ENCODE results near the gene FOXP4. TPM values are rescaled to one million over a fixed set of nuclear protein-coding genes. Genes with fewer than 3 reads are reported as not detected.

Gene FOXP4
- total RNA-seq, 1 donor from 2014 or later = 40.7 TPM

DNA sequence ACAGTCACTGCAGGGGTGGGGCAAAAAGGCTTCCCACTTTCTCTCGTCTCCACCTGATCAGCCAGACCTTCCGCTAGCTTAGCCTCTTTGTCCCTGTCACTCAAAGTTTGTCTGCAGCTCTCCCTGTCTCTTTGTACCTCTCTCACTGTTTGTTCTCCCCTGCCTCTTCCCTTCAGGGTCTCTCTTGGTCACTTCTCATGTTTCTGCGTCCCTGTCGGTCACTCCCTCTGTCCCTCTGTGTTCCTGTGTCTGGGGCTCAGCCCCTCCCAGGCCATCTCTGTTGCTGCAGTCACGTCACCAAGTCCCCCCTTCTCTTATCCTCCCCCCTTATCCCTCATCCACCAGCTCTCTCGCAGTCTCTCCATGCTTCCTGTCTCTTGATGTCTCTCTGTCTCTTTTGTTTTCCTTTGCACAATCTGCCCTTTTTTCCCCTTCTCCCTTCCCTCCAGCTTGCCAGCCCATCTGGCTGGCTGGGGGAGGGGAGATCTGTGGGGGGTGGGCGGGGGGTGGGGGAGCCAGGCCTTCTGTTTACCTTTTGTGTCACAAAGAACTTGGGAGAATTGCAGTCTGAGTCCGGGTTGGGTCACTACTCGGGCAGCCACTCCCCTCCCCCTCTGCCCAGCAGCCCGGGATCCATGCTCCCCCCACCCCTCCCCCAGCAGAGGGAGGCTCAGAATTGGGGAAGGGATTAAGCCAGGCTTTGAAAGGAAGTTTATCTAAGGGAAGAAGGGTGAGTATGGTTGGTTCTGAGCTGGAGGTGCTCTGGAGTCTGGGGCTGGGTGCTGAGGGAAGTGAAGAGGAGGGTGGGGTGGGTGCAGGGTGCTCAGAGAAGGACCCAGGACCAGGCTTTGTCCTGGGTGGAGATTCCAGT lies 32.3 kb downstream of the FOXP4 start:
- Mint-ChIP-seq H3K4me3 (no peak overlapping the region), H3K27me3 (no peaks in the 10 kb centered on the region), H3K9me3 (no peaks in the 10 kb centered on the region), H3K36me3 (ENCODE audit: low read depth) (peaks cover 50% of the 10 kb centered on the region), H3K4me1 (peaks cover 30% of the 10 kb centered on the region), H3K27ac (no peak overlapping the region)
- ChIA-PET CTCF (interaction anchor here (1.6 kb wide), 1 partner anchor 13 kb away, joined by 3 read pairs; no protein-coding TSS in a partner anchor), POLR2A (interaction anchor here (0.8 kb wide), 1 partner anchor 73 kb away, joined by 3 read pairs; no protein-coding TSS in a partner anchor)
- no peak for ATAC-seq (ENCODE audit: low read depth)
- no peak for DNase-seq
- intact Hi-C loops (cut with micrococcal nuclease) = no loop called here
- TF ChIP-seq, protein P1, sequence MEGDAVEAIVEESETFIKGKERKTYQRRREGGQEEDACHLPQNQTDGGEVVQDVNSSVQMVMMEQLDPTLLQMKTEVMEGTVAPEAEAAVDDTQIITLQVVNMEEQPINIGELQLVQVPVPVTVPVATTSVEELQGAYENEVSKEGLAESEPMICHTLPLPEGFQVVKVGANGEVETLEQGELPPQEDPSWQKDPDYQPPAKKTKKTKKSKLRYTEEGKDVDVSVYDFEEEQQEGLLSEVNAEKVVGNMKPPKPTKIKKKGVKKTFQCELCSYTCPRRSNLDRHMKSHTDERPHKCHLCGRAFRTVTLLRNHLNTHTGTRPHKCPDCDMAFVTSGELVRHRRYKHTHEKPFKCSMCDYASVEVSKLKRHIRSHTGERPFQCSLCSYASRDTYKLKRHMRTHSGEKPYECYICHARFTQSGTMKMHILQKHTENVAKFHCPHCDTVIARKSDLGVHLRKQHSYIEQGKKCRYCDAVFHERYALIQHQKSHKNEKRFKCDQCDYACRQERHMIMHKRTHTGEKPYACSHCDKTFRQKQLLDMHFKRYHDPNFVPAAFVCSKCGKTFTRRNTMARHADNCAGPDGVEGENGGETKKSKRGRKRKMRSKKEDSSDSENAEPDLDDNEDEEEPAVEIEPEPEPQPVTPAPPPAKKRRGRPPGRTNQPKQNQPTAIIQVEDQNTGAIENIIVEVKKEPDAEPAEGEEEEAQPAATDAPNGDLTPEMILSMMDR (IDR thresholded peaks at IDR 0.05) = no peak

DNA sequence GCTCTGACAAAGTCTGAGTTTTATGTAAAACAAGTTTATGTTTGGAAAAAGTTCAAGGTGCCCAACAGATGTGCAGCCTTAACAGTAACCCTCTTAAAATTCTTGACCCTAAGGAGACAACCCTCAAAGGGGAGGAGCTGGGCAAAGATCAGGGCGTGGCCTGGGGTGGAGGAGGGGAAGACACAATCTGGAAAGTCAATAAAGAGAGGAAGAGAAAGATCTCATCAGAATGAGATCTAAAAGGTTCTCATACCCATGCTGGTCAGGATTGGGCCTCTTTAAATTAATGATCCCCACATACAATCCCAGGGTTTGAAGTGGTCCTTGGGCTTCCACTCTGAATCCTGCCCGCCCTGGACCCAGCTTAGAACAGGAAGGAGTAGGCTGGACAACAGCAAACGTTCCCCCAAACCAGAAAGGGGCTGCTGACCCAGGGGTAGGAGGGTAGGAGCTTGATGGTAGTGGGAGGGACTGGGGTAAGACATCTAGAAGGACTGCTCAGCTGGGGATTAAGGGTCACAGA lies 33.0 kb downstream of the FOXP4 start:
- no peak for DNase-seq
- H3K27me3 Mint-ChIP-seq = no peaks in the 10 kb centered on the region
- peaks cover 23% of the 10 kb centered on the region for H3K4me1 Mint-ChIP-seq
- POLR2A ChIA-PET = interaction anchor here (0.8 kb wide), 1 partner anchor 74 kb away, joined by 3 read pairs; no protein-coding TSS in a partner anchor
- intact Hi-C loops (cut with micrococcal nuclease) = no loop called here
- no peaks in the 10 kb centered on the region for H3K9me3 Mint-ChIP-seq
- CTCF ChIA-PET = interaction anchor here (1.6 kb wide), 1 partner anchor 12 kb away, joined by 3 read pairs; no protein-coding TSS in a partner anchor
- no peak for ATAC-seq (ENCODE audit: low read depth)
- TF ChIP-seq, protein P1 (IDR thresholded peaks at IDR 0.05) = no peak
- H3K4me3 Mint-ChIP-seq = no peak overlapping the region
- no peak overlapping the region for H3K27ac Mint-ChIP-seq
- peaks cover 53% of the 10 kb centered on the region for H3K36me3 Mint-ChIP-seq (ENCODE audit: low read depth)

DNA sequence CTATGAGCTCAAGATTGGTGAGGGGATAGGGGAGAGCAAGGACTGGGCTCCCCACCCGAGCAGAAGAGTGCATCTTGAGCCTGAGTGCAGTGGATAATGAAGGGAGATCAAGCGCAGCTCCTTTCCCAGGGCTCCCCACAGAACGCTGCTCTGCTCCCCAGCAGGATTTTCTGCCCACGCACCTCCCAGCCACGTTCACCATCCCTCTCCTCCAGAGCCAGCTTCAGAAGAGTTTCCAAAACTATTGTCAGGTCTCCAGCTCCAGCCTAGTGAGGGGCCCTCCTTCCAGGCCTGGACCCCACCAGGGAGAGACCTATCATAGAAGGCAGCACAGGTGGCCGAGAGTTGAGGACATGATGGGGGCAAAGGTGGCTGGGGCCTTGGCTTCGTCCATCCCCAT lies 34.5 kb downstream of the FOXP4 start:
- TF ChIP-seq, protein P1 (IDR thresholded peaks at IDR 0.05) = no peak
- intact Hi-C loops (cut with micrococcal nuclease) = no loop called here
- H3K27ac Mint-ChIP-seq = no peak overlapping the region
- ATAC-seq (ENCODE audit: low read depth) (no peak), DNase-seq (no peak)
- no peak overlapping the region for H3K4me3 Mint-ChIP-seq
- peaks cover 63% of the 10 kb centered on the region for H3K36me3 Mint-ChIP-seq (ENCODE audit: low read depth)
- ChIA-PET CTCF (interaction anchor here (1.0 kb wide), 1 partner anchor 157 kb away, joined by 3 read pairs; no protein-coding TSS in a partner anchor), POLR2A (no interaction called here)
- no peaks in the 10 kb centered on the region for H3K9me3 Mint-ChIP-seq
- peaks cover 16% of the 10 kb centered on the region for H3K4me1 Mint-ChIP-seq
- H3K27me3 Mint-ChIP-seq = no peaks in the 10 kb centered on the region

DNA sequence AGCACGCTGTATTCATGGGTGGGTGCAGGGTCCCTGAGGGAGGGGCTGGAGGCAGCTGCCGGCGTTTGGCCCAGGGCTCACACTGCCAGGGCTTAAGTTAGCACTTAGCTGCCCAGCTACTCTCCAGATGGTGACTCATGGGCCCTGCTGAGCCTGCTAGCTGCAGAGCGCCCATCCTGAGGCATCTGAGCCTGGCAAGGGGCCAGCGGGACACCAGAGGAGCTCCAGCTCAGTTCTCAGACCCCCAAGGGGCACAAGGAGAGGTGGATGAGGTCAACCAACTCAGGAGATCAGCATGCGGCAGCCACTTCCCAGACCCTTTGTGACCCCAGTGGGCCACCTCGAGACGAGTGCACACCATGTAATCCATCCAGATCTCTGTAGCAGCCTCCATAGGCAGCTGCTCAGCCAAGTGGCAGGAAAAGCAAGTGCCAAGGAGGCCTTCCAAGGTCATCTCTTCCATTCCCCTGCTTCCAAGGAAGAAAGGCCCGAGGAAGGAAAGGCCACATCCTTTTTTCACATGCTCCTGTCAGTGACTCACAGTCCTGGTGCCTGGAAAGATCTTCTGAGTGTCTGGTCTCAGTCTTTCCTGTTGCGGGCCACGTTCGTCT lies 35.3 kb downstream of the FOXP4 start:
- ChIA-PET POLR2A (no interaction called here), CTCF (interaction anchor here (1.0 kb wide), 1 partner anchor 157 kb away, joined by 3 read pairs; no protein-coding TSS in a partner anchor)
- TF ChIP-seq, protein P1 (IDR thresholded peaks at IDR 0.05) = no peak

DNA sequence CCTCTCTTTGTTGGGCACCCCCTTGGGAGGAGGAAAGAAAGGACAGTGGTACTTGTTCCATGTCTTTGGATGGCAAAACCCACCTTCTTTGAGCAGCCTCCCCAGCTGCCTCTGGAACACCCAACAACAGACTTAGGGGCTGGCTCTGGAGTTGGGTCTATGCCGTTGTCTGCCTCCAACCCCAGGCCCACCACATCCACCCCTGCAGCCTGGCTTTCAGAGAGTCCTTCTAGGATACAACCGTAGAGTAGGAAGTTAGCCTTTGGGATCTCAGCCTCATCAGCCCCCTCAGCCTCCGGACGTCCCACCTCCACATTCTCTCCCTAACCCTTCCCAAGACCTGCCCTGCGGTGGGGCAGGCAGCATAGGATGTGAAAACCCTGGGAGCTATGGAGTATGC lies 36.4 kb downstream of the FOXP4 start:
- no peak overlapping the region for H3K4me3 Mint-ChIP-seq
- no peaks in the 10 kb centered on the region for H3K9me3 Mint-ChIP-seq
- CTCF ChIA-PET = no interaction called here

More for the DNA sequence above, 35.3 kb downstream of the FOXP4 start:
- ATAC-seq (ENCODE audit: low read depth) (no peak), DNase-seq (no peak)
- Mint-ChIP-seq H3K36me3 (ENCODE audit: low read depth) (peaks cover 66% of the 10 kb centered on the region), H3K9me3 (no peaks in the 10 kb centered on the region), H3K4me1 (peaks cover 16% of the 10 kb centered on the region), H3K27me3 (no peaks in the 10 kb centered on the region), H3K27ac (no peak overlapping the region), H3K4me3 (no peak overlapping the region)
- intact Hi-C loops (cut with micrococcal nuclease) = no loop called here

More for the DNA sequence above, 36.4 kb downstream of the FOXP4 start:
- Mint-ChIP-seq H3K27me3 (no peaks in the 10 kb centered on the region), H3K27ac (no peak overlapping the region), H3K4me1 (peaks cover 10% of the 10 kb centered on the region), H3K36me3 (ENCODE audit: low read depth) (peaks cover 65% of the 10 kb centered on the region)
- DNase-seq (no peak), ATAC-seq (ENCODE audit: low read depth) (no peak)
- POLR2A ChIA-PET = no interaction called here
- TF ChIP-seq, protein P1 (IDR thresholded peaks at IDR 0.05) = no peak
- intact Hi-C loops (cut with micrococcal nuclease) = no loop called here

Data from activated B cell treated with CpG ODN at 0.5 μM for 24 hours (primary cell).